KMS-11 (cell line): ENCODE data around the gene VAV3.

ENCODE experiments used
- H2AFZ ChIP-seq: fragments of 200-600 bp; sonication (generic); 2 replicates; pipeline ENCODE4 v1.6.1; 2016; ENCODE audit warnings: antibody characterized with exemption, mixed run types, low read depth
- H3K27ac ChIP-seq: fragments of 200-600 bp; sonication (generic); 2 replicates; pipeline ENCODE4 v1.6.1; 2016; ENCODE audit warnings: mild to moderate bottlenecking, mixed run types
- H3K27me3 ChIP-seq: fragments of 200-600 bp; sonication (generic); 2 replicates; pipeline ENCODE4 v1.6.1; 2017; ENCODE audit warnings: mild to moderate bottlenecking, low read depth, mixed run types, moderate library complexity; ENCODE audit not compliant: insufficient read depth
- H3K36me3 ChIP-seq: fragments of 200-600 bp; sonication (generic); 2 replicates; pipeline ENCODE4 v1.6.1; 2017; ENCODE audit warnings: mild to moderate bottlenecking, mixed run types; ENCODE audit not compliant: insufficient read depth
- H3K4me1 ChIP-seq: fragments of 200-600 bp; sonication (generic); 2 replicates; pipeline ENCODE4 v1.6.1; 2016; ENCODE audit warnings: mild to moderate bottlenecking, low read depth, mixed run types; ENCODE audit not compliant: poor library complexity, severe bottlenecking
- H3K4me2 ChIP-seq: fragments of 200-600 bp; sonication (generic); 2 replicates; pipeline ENCODE4 v1.7.0; 2016; ENCODE audit warnings: mild to moderate bottlenecking, mixed run types
- H3K4me3 ChIP-seq: fragments of 200-600 bp; sonication (generic); IDR thresholded peaks from 2 replicates; pipeline ENCODE4 v1.6.1; 2017; ENCODE audit warnings: low read depth, low read length, mixed read lengths; ENCODE audit not compliant: insufficient read depth
- H3K79me2 ChIP-seq: fragments of 200-600 bp; sonication (generic); 2 replicates; pipeline ENCODE4 v1.6.1; 2016; ENCODE audit warnings: low read depth, mixed run types; ENCODE audit not compliant: insufficient read depth
- H3K9ac ChIP-seq: fragments of 200-600 bp; sonication (generic); 2 replicates; pipeline ENCODE4 v1.6.1; 2016; ENCODE audit warnings: mild to moderate bottlenecking, mixed run types
- H4K20me1 ChIP-seq: fragments of 200-600 bp; sonication (generic); 2 replicates; pipeline ENCODE4 v1.6.1; 2016; ENCODE audit warnings: mild to moderate bottlenecking, mixed run types; ENCODE audit not compliant: insufficient read depth
- TF ChIP-seq, protein P1 (sequence below): fragments of 200-600 bp; sonication (generic); conservative IDR thresholded peaks from 2 replicates; pipeline ENCODE4 v1.6.1; 2017; ENCODE audit warnings: low read depth, mild to moderate bottlenecking, antibody characterized with exemption, low read length, moderate library complexity, mixed read lengths

VAV3 gene

DNA sequence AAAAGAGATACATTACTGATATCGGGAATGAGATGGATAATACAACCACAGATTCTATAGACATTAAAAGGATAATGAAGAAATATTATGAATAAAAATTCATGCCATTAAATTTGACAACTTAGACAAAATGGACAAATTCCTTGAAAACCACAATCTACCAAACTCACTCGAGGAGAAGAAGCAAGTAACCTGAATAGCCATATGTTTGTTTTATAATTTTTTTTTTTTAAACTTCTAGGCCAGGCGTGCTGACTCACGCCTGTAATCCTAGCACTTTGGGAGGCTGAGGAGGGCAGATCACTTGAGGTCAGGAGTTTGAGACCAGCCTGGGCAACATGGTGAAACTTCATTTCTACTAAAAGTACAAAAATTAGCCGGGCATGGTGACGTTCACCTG, 327.9 kb downstream of the VAV3 start:
- Histone ChIP-seq H3K4me1 (peaks cover 10% of the 10 kb centered on the region), H2AFZ (no peak overlapping the region), H3K9ac (no peak overlapping the region), H3K27ac (no peak overlapping the region), H3K36me3 (no peaks in the 10 kb centered on the region), H3K4me3 (no peak overlapping the region), H3K4me2 (no peak overlapping the region), H4K20me1 (no peaks in the 10 kb centered on the region), H3K79me2 (no peaks in the 10 kb centered on the region), H3K27me3 (no peaks in the 10 kb centered on the region)
- TF ChIP-seq, protein P1, sequence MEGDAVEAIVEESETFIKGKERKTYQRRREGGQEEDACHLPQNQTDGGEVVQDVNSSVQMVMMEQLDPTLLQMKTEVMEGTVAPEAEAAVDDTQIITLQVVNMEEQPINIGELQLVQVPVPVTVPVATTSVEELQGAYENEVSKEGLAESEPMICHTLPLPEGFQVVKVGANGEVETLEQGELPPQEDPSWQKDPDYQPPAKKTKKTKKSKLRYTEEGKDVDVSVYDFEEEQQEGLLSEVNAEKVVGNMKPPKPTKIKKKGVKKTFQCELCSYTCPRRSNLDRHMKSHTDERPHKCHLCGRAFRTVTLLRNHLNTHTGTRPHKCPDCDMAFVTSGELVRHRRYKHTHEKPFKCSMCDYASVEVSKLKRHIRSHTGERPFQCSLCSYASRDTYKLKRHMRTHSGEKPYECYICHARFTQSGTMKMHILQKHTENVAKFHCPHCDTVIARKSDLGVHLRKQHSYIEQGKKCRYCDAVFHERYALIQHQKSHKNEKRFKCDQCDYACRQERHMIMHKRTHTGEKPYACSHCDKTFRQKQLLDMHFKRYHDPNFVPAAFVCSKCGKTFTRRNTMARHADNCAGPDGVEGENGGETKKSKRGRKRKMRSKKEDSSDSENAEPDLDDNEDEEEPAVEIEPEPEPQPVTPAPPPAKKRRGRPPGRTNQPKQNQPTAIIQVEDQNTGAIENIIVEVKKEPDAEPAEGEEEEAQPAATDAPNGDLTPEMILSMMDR = no peak

DNA sequence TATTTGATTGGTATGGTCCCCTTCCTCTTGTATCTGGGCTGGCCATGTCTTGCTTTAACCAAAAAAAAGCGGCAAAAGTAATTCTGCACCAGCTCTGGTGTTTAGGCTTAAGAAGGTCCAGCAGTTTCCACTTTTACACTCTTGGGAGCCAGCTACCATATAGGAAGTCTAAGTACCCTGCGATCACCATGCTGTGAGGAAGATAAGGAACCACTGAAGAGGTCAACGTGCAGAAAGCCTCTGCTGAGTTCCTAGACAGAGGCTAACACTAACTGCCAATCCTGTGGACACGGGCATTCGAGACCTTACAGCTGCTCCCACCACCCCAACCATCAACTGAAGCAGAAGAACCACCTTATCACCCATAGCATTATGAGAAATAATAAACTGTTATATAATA, 331.4 kb downstream of the VAV3 start:
- no peaks in the 10 kb centered on the region for H3K27me3 ChIP-seq
- no peak overlapping the region for H3K4me2 ChIP-seq
- no peaks in the 10 kb centered on the region for H4K20me1 ChIP-seq
- TF ChIP-seq, protein P1 = no peak
- H3K27ac ChIP-seq = no peak overlapping the region
- H3K9ac ChIP-seq = no peak overlapping the region
- peaks cover 10% of the 10 kb centered on the region for H3K4me1 ChIP-seq
- no peak overlapping the region for H2AFZ ChIP-seq
- H3K36me3 ChIP-seq = no peaks in the 10 kb centered on the region
- H3K79me2 ChIP-seq = no peaks in the 10 kb centered on the region
- no peak overlapping the region for H3K4me3 ChIP-seq

DNA sequence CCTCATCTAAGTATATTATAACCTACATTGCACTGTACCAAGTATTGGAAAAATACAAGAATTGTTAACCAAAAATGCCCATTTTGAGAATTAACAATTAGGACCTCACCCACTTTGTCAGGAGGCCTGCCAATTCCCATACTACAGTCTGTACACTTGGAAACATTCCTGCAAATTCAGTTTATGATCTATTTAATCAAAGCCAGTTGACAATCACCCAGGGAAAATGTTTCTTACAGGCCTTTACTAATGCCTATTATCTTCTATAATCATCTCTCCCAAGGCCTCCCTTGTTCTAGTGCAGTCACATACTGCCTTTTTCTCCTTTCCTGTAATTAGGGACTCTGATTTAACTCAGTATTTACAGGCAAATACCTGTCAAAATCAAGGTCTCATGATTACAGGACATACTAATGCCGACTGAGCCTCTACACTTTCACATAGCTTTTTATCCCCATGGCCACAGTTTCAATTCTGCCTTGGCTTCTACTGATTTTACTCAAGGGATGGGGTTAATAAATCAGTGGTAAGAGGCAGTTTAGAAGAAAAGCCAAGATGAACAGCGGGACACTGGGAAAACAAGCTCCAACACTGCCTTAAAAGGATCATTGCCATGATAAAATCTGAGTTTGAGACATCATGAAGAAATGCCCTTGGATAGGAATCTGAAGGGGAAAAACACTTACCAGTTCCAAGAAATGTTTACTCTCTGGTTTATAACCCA, 338.7 kb downstream of the VAV3 start:
- Histone ChIP-seq H2AFZ (no peak overlapping the region), H3K27me3 (no peaks in the 10 kb centered on the region), H3K27ac (no peak overlapping the region), H3K9ac (no peak overlapping the region), H3K4me3 (no peak overlapping the region), H3K36me3 (no peaks in the 10 kb centered on the region), H3K79me2 (no peaks in the 10 kb centered on the region), H4K20me1 (no peaks in the 10 kb centered on the region), H3K4me1 (peaks cover 36% of the 10 kb centered on the region), H3K4me2 (no peak overlapping the region; the same call in 1 of the 2 replicates)
- TF ChIP-seq, protein P1 = no peak

DNA sequence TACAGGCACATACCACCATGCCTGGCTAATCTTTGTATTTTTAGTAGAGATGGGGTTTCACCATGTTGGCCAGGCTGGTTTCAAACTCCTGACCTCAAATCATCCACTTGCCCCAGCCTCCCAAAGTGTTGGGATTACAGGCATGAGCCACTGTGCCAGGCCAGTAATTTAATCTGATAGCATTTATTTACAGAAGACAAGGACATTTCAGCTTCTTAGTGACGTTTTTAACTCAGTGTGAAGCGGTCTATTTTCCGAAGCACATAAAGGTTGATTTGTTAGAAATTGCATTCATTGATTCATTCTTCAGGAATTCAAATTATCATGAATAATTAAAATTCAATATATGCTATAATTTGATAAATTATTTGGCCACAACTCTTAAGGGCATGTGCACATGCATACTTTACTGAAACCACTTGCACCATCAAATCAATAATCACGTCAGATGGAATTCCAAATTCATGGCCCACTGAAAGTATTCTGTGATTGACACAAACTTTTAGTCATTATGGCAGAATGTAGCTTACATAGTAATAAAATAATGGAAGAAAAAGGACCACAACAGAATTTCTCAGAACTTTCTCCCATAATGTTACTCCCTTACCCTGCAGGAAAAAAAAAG, 339.5 kb downstream of the VAV3 start:
- Histone ChIP-seq H3K4me3 (no peak overlapping the region), H3K4me1 (peaks cover 40% of the 10 kb centered on the region), H3K27me3 (no peaks in the 10 kb centered on the region), H3K79me2 (no peaks in the 10 kb centered on the region), H3K36me3 (no peaks in the 10 kb centered on the region), H3K9ac (no peak overlapping the region), H3K27ac (no peak overlapping the region), H3K4me2 (no peak overlapping the region; the same call in 1 of the 2 replicates), H2AFZ (no peak overlapping the region), H4K20me1 (no peaks in the 10 kb centered on the region)
- TF ChIP-seq, protein P1 = no peak
